Amygdala (tissue), 56 donors: ENCODE measurements around the gene KCTD5.

ENCODE experiments used
- DNase-seq, 56 donors: peaks; one replicate each; lab custom pipeline; 2025; lab: John Stamatoyannopoulos, UW

The KCTD5 gene

GRCh38 chr16:2744711-2745110 lies 62.4 kb downstream of the KCTD5 start:
- DNase-seq, result no peak

- no peak for DNase-seq
These were observed 63.0 kb downstream of the KCTD5 start for GRCh38 chr16:2745116-2745890.

GRCh38 chr16:2745961-2746360 lies 63.6 kb downstream of the KCTD5 start:
- no peak for DNase-seq

GRCh38 chr16:2748757-2749455 lies 66.6 kb downstream of the KCTD5 start:
- DNase-seq, result no peak

- no peak for DNase-seq
These were observed 67.2 kb downstream of the KCTD5 start for GRCh38 chr16:2749476-2749875.

GRCh38 chr16:2749936-2750335 lies 67.6 kb downstream of the KCTD5 start:
- no peak for DNase-seq

- peak in 5 of 56 donors; percentile 28 to 68 (median 46) for DNase-seq
These were observed 69.3 kb downstream of the KCTD5 start for GRCh38 chr16:2751577-2752034.

- peak; percentile 61 to 99 (median 91) for DNase-seq
These were observed 69.9 kb downstream of the KCTD5 start, which contains the start of gene SRRM2 for GRCh38 chr16:2752035-2752849. TSS of gene SRRM2 (plus strand) at chr16:2752638. CDS start at chr16:2756365, 3,727 bp downstream.

- peak in 50 of 56 donors; percentile 44 to 99 (median 86) for DNase-seq
These were observed 70.8 kb downstream of the KCTD5 start for GRCh38 chr16:2752850-2753732.

- peak in 1 of 56 donors; percentile 5 for DNase-seq
These were observed 71.4 kb downstream of the KCTD5 start for GRCh38 chr16:2753733-2754020.

- no peak for DNase-seq
These were observed 72.8 kb downstream of the KCTD5 start for GRCh38 chr16:2755158-2755557.

- DNase-seq, result no peak
These were observed 74.1 kb downstream of the KCTD5 start for GRCh38 chr16:2756288-2757015.

GRCh38 chr16:2757344-2757743 lies 75.0 kb downstream of the KCTD5 start:
- DNase-seq, result no peak
